Activated CD4-positive, alpha-beta T cell treated with anti-CD3 and anti-CD28 coated beads for 48 hours (primary cell): ENCODE data around the gene MXRA8.

Experiments used
- DNase-seq: peaks from one replicate; pipeline ENCODE4 v3.0.0-alpha.2; 2020

Gene MXRA8

GRCh38 chr1:1348420-1349255 is 9.7 kb downstream of the MXRA8 start:
- no peak for DNase-seq

- DNase-seq = no peak
These were observed 10.5 kb downstream of the MXRA8 start for GRCh38 chr1:1347663-1348419.

GRCh38 chr1:1347026-1347595 is 11.2 kb downstream of the MXRA8 start:
- no peak for DNase-seq

- DNase-seq = no peak
These were observed 11.9 kb downstream of the MXRA8 start for GRCh38 chr1:1346501-1346890.

- no peak for DNase-seq
These were observed 12.4 kb downstream of the MXRA8 start for GRCh38 chr1:1345860-1346500.

- DNase-seq = no peak
These were observed 13.0 kb downstream of the MXRA8 start for GRCh38 chr1:1345384-1345783.

- peak; percentile 76 for DNase-seq
These were observed 13.5 kb downstream of the MXRA8 start for GRCh38 chr1:1344655-1345361.

GRCh38 chr1:1343811-1344421 is 14.4 kb downstream of the MXRA8 start:
- no peak for DNase-seq

- no peak for DNase-seq
These were observed 15.7 kb downstream of the MXRA8 start for GRCh38 chr1:1342584-1343115.

- DNase-seq = no peak
These were observed 16.2 kb downstream of the MXRA8 start for GRCh38 chr1:1342061-1342562.

- no peak for DNase-seq
These were observed 16.8 kb downstream of the MXRA8 start for GRCh38 chr1:1341549-1342021.

- no peak for DNase-seq
These were observed 17.4 kb downstream of the MXRA8 start for GRCh38 chr1:1340791-1341548.

GRCh38 chr1:1340185-1340584 is 18.2 kb downstream of the MXRA8 start:
- no peak for DNase-seq

GRCh38 chr1:1338278-1338677 is 20.1 kb downstream of the MXRA8 start:
- no peak for DNase-seq

- DNase-seq = peak; percentile 66
These were observed 20.6 kb downstream of the MXRA8 start for GRCh38 chr1:1337793-1338147.

GRCh38 chr1:1336931-1337792 is 21.2 kb downstream of the MXRA8 start:
- no peak for DNase-seq

- no peak for DNase-seq
These were observed 21.9 kb downstream of the MXRA8 start for GRCh38 chr1:1336446-1336845.

GRCh38 chr1:1335792-1336248 is 22.5 kb downstream of the MXRA8 start:
- DNase-seq = no peak

- no peak for DNase-seq
These were observed 23.1 kb downstream of the MXRA8 start for GRCh38 chr1:1335283-1335682.

GRCh38 chr1:1334835-1335234 is 23.5 kb downstream of the MXRA8 start:
- no peak for DNase-seq
